HG03565 (cell line): ENCODE results near the gene ATG13.
"Not testable (repeated sequence)": the region's sequence is repeated elsewhere in the genome, so short reads cannot be mapped to it uniquely, and the experiment has no call there.

Source experiments
- ATAC-seq: cut with Tn5 transposase; IDR thresholded peaks from one replicate; pipeline ENCODE4 v1.9.1; 2021; ENCODE audit warnings: mild to moderate bottlenecking, moderate library complexity; ENCODE audit not compliant: unreplicated experiment

ATG13 gene

GRCh38 chr11:46694607-46695006 is 77.3 kb downstream of the ATG13 start:
- ATAC-seq, result no peak

GRCh38 chr11:46695345-46696211 is 78.2 kb downstream of the ATG13 start:
- no peak for ATAC-seq

GRCh38 chr11:46696212-46696558 is 78.8 kb downstream of the ATG13 start:
- ATAC-seq, result no peak

- no peak for ATAC-seq
These were observed 80.0 kb downstream of the ATG13 start for GRCh38 chr11:46697303-46697702.

- no peak for ATAC-seq
These were observed 80.4 kb downstream of the ATG13 start for GRCh38 chr11:46697723-46698122.

- no peak for ATAC-seq
These were observed 81.2 kb downstream of the ATG13 start for GRCh38 chr11:46698597-46698996.

- peak; percentile 83 for ATAC-seq
These were observed 83.1 kb downstream of the ATG13 start, which contains the start of the genes ARHGAP1 and ZNF408 for GRCh38 chr11:46700241-46701077. Gene ARHGAP1, minus strand, starts transcription at chr11:46700619. Its CDS starts 4,512 bp downstream, at chr11:46696107. Gene ZNF408, plus strand, starts transcription at chr11:46701031. Its CDS starts 17 bp downstream, at chr11:46701048.

- ATAC-seq, result no peak
These were observed 83.8 kb downstream of the ATG13 start for GRCh38 chr11:46701078-46701654.

- ATAC-seq, result no peak
These were observed 87.8 kb downstream of the ATG13 start for GRCh38 chr11:46705070-46705688.

GRCh38 chr11:46706886-46707285 is 89.5 kb downstream of the ATG13 start:
- ATAC-seq, result no peak

GRCh38 chr11:46709351-46709750 is 92.0 kb downstream of the ATG13 start:
- ATAC-seq, result not testable (repeated sequence)

- no peak for ATAC-seq
These were observed 93.5 kb downstream of the ATG13 start for GRCh38 chr11:46710821-46711269.

- ATAC-seq, result no peak
These were observed 94.0 kb downstream of the ATG13 start for GRCh38 chr11:46711303-46711702.

- no peak for ATAC-seq
These were observed 95.7 kb downstream of the ATG13 start for GRCh38 chr11:46712874-46713576.

GRCh38 chr11:46717825-46718154 is 100.4 kb downstream of the ATG13 start:
- ATAC-seq, result not testable (repeated sequence)

GRCh38 chr11:46718155-46719019 is 101.0 kb downstream of the ATG13 start:
- no peak for ATAC-seq

GRCh38 chr11:46719048-46719542 is 101.7 kb downstream of the ATG13 start, which contains the start of gene F2:
Gene F2, plus strand, starts transcription at chr11:46719213. Its CDS starts 23 bp downstream, at chr11:46719236.
- no peak for ATAC-seq

- ATAC-seq, result no peak
These were observed 102.3 kb downstream of the ATG13 start for GRCh38 chr11:46719543-46720218.

- no peak for ATAC-seq
These were observed 103.9 kb downstream of the ATG13 start for GRCh38 chr11:46721286-46721685.
